Suppressor macrophage treated with lipopolysaccharide for 4 hours (primary cell): ENCODE data around the gene KLHDC8B.

Source experiments
- DNase-seq: peaks from one replicate; pipeline ENCODE4 v3.0.0-alpha.2; 2020

Gene KLHDC8B

GRCh38 chr3:49171119-49171774 is at the start of gene KLHDC8B:
KLHDC8B (plus strand) TSS chr3:49171598; CDS start chr3:49172770, 1,172 bp downstream.
- peak; percentile 85 for DNase-seq

- DNase-seq, result no peak
Measured at GRCh38 chr3:49122022-49122421, 49.4 kb upstream of the KLHDC8B start.

GRCh38 chr3:49122451-49122850 is 48.9 kb upstream of the KLHDC8B start:
- no peak for DNase-seq

- DNase-seq, result no peak
Measured at GRCh38 chr3:49122886-49123545, 48.4 kb upstream of the KLHDC8B start.

GRCh38 chr3:49123687-49124086 is 47.7 kb upstream of the KLHDC8B start:
- no peak for DNase-seq

GRCh38 chr3:49124203-49124602 is 47.2 kb upstream of the KLHDC8B start:
- no peak for DNase-seq

- DNase-seq, result no peak
Measured at GRCh38 chr3:49124991-49125670, 46.3 kb upstream of the KLHDC8B start.

- no peak for DNase-seq
Measured at GRCh38 chr3:49131040-49131439, 40.4 kb upstream of the KLHDC8B start.

GRCh38 chr3:49131576-49131975 is 39.8 kb upstream of the KLHDC8B start:
- DNase-seq, result no peak

- no peak for DNase-seq
Measured at GRCh38 chr3:49132073-49132436, 39.3 kb upstream of the KLHDC8B start.

GRCh38 chr3:49132437-49133225 is 38.8 kb upstream of the KLHDC8B start, which contains the start of gene LAMB2:
LAMB2 (minus strand) TSS chr3:49133050; CDS start chr3:49132867, 183 bp downstream.
- peak; percentile 28 for DNase-seq

- peak; percentile 63 for DNase-seq
Measured at GRCh38 chr3:49133226-49133951, 38.0 kb upstream of the KLHDC8B start.

- DNase-seq, result no peak
Measured at GRCh38 chr3:49134471-49135265, 36.7 kb upstream of the KLHDC8B start.

- DNase-seq, result no peak
Measured at GRCh38 chr3:49135499-49135898, 35.9 kb upstream of the KLHDC8B start.

GRCh38 chr3:49140080-49140479 is 31.3 kb upstream of the KLHDC8B start:
- DNase-seq, result no peak

GRCh38 chr3:49148159-49148558 is 23.2 kb upstream of the KLHDC8B start:
- DNase-seq, result no peak

- DNase-seq, result no peak
Measured at GRCh38 chr3:49151610-49152009, 19.8 kb upstream of the KLHDC8B start.

- DNase-seq, result no peak
Measured at GRCh38 chr3:49153349-49153912, 18.0 kb upstream of the KLHDC8B start.

- DNase-seq, result no peak
Measured at GRCh38 chr3:49157289-49157688, 14.1 kb upstream of the KLHDC8B start.

GRCh38 chr3:49158103-49158709 is 13.2 kb upstream of the KLHDC8B start:
- peak; percentile 53 for DNase-seq

GRCh38 chr3:49158792-49159191 is 12.6 kb upstream of the KLHDC8B start:
- no peak for DNase-seq
